Neural progenitor cell (in vitro differentiated cells): ENCODE measurements around the gene PLEKHJ1. TPM values are rescaled to one million over a fixed set of nuclear protein-coding genes. Genes with fewer than 3 reads are reported as not detected.
A peak's percentile ranks its signal among the peaks of the same experiment; 100 is the strongest.

Experiments used
- DNase-seq: peaks from one replicate; pipeline ENCODE4 v3.0.0-alpha.2; 2016; ENCODE audit warnings: low spot score
- H2AFZ ChIP-seq: fragments of 200-600 bp; sonication (generic); replicated peaks from 2 replicates; pipeline ENCODE4 v1.6.1; 2016; ENCODE audit warnings: antibody characterized with exemption
- H3F3A ChIP-seq: fragments of 200-600 bp; sonication (generic); 2 replicates; pipeline ENCODE4 v1.6.1; 2016; ENCODE audit warnings: antibody characterized with exemption, low read depth
- H3K27ac ChIP-seq: fragments of 200-600 bp; sonication (generic); 2 replicates; pipeline ENCODE4 v1.5.1; 2016; ENCODE audit warnings: mild to moderate bottlenecking
- H3K27me3 ChIP-seq: fragments of 200-600 bp; sonication (generic); 2 replicates; pipeline ENCODE4 v1.6.1; 2016; ENCODE audit warnings: mild to moderate bottlenecking, moderate library complexity
- H3K36me3 ChIP-seq: fragments of 200-600 bp; sonication (generic); 2 replicates; pipeline ENCODE4 v1.5.1; 2016
- H3K4me1 ChIP-seq: fragments of 200-600 bp; sonication (generic); 2 replicates; pipeline ENCODE4 v1.6.1; 2016; ENCODE audit warnings: mixed run types
- H3K4me2 ChIP-seq: fragments of 200-600 bp; sonication (generic); 2 replicates; pipeline ENCODE4 v1.6.1; 2016
- H3K4me3 ChIP-seq: fragments of 200-600 bp; sonication (generic); 2 replicates; pipeline ENCODE4 v1.5.1; 2016
- H3K79me2 ChIP-seq: fragments of 200-600 bp; sonication (generic); 2 replicates; pipeline ENCODE4 v1.6.1; 2016; ENCODE audit warnings: low read depth
- H3K9ac ChIP-seq: fragments of 200-600 bp; sonication (generic); 2 replicates; pipeline ENCODE4 v1.6.1; 2016
- H3K9me3 ChIP-seq: fragments of 200-600 bp; sonication (generic); 2 replicates; pipeline ENCODE4 v1.5.1; 2016; ENCODE audit warnings: low read depth
- H4K20me1 ChIP-seq: fragments of 200-600 bp; sonication (generic); 2 replicates; pipeline ENCODE4 v1.6.1; 2016; ENCODE audit warnings: low read depth
- H3K27ac Mint-ChIP-seq: 3 replicates; pipeline ENCODE4 v1.8.0; 2021; ENCODE audit warnings: mixed read lengths
- H3K27me3 Mint-ChIP-seq: 2 replicates; pipeline ENCODE4 v1.8.0; 2022; ENCODE audit warnings: low read depth, mild to moderate bottlenecking, inconsistent platforms, moderate library complexity, mixed read lengths; ENCODE audit not compliant: insufficient read depth
- H3K36me3 Mint-ChIP-seq: 3 replicates; pipeline ENCODE4 v1.8.0; 2021; ENCODE audit warnings: mixed read lengths
- H3K4me1 Mint-ChIP-seq: 3 replicates; pipeline ENCODE4 v1.8.0; 2021; ENCODE audit warnings: mixed read lengths
- H3K4me3 Mint-ChIP-seq: 3 replicates; pipeline ENCODE4 v1.8.0; 2021; ENCODE audit warnings: mild to moderate bottlenecking, moderate library complexity, mixed read lengths
- H3K9me3 Mint-ChIP-seq: 3 replicates; pipeline ENCODE4 v1.8.0; 2020; ENCODE audit warnings: mixed read lengths
- CTCF ChIP-seq: fragments of 200-600 bp; sonication (generic); IDR thresholded peaks from 2 replicates; pipeline ENCODE4 v1.5.1; 2017; ENCODE audit warnings: antibody characterized with exemption, mild to moderate bottlenecking
- EZH2 ChIP-seq: fragments of 200-600 bp; sonication (generic); IDR thresholded peaks from 2 replicates; pipeline ENCODE4 v1.6.1; 2017; ENCODE audit warnings: antibody characterized with exemption, mild to moderate bottlenecking, moderate library complexity
- EZH2phosphoT487 ChIP-seq: fragments of 200-600 bp; sonication (generic); IDR thresholded peaks from 2 replicates; pipeline ENCODE4 v1.6.1; 2017; ENCODE audit warnings: antibody characterized with exemption
- total RNA-seq: library from RNA; depleted of rRNA; stranded (reverse); fragments of >200 nt; gene quantifications from 2 replicates; pipeline ENCODE4 v1.2.3, GENCODE V29; 2015; ENCODE audit warnings: low replicate concordance

PLEKHJ1 gene
- total RNA-seq, 1 donor from 2014 or later = 77.6 TPM

- Histone ChIP-seq H3K27me3 (no peaks in the 10 kb centered on the region), H3K36me3 (no peaks in the 10 kb centered on the region), H4K20me1 (peaks cover 48% of the 10 kb centered on the region), H3K27ac (peak overlapping the region; percentile 80), H3K4me3 (no peak overlapping the region), H3K79me2 (peaks cover 13% of the 10 kb centered on the region), H3K4me2 (no peak overlapping the region), H3K9me3 (no peaks in the 10 kb centered on the region), H3K4me1 (peaks cover 6% of the 10 kb centered on the region), H2AFZ (no peak overlapping the region), H3F3A (peaks cover 6% of the 10 kb centered on the region), H3K9ac (peak overlapping the region; percentile 32)
- peaks cover 5% of the 10 kb centered on the region for H3K4me1 Mint-ChIP-seq
- peak; percentile 73 for DNase-seq
- H3K27me3 Mint-ChIP-seq = peaks cover 10% of the 10 kb centered on the region
- TF ChIP-seq EZH2phosphoT487 (no peak), CTCF (peak; percentile 72)
- no peaks in the 10 kb centered on the region for H3K9me3 Mint-ChIP-seq
- H3K27ac Mint-ChIP-seq = peak overlapping the region; percentile 84
- peaks cover 10% of the 10 kb centered on the region for H3K36me3 Mint-ChIP-seq
- peak overlapping the region; percentile 36 for H3K4me3 Mint-ChIP-seq
Measured at GRCh38 chr19:2199215-2199614, 36.9 kb downstream of the PLEKHJ1 start.

- no peaks in the 10 kb centered on the region for H3K9me3 ChIP-seq
- no peak for TF ChIP-seq EZH2
- TF ChIP-seq EZH2phosphoT487 = no peak
- TF ChIP-seq CTCF = no peak
- peaks cover 7% of the 10 kb centered on the region for H3K27me3 Mint-ChIP-seq
- peaks cover 48% of the 10 kb centered on the region for H4K20me1 ChIP-seq
- H3K4me1 ChIP-seq = peaks cover 6% of the 10 kb centered on the region
- no peaks in the 10 kb centered on the region for H3K27me3 ChIP-seq
- peaks cover 6% of the 10 kb centered on the region for H3F3A ChIP-seq
- H3K4me3 ChIP-seq = no peak overlapping the region
- peaks cover 5% of the 10 kb centered on the region for H3K4me1 Mint-ChIP-seq
- peaks cover 13% of the 10 kb centered on the region for H3K79me2 ChIP-seq
- H3K4me3 Mint-ChIP-seq = no peak overlapping the region
- no peak overlapping the region for H2AFZ ChIP-seq
- peak overlapping the region; percentile 32 for H3K9ac ChIP-seq
- H3K4me2 ChIP-seq = no peak overlapping the region
- H3K36me3 ChIP-seq = no peaks in the 10 kb centered on the region
- H3K36me3 Mint-ChIP-seq = peaks cover 11% of the 10 kb centered on the region
- no peak for DNase-seq
- H3K27ac ChIP-seq = peak overlapping the region; percentile 80
- no peaks in the 10 kb centered on the region for H3K9me3 Mint-ChIP-seq
- H3K27ac Mint-ChIP-seq = no peak overlapping the region
Measured at GRCh38 chr19:2198317-2198716, 37.8 kb downstream of the PLEKHJ1 start.

DNA sequence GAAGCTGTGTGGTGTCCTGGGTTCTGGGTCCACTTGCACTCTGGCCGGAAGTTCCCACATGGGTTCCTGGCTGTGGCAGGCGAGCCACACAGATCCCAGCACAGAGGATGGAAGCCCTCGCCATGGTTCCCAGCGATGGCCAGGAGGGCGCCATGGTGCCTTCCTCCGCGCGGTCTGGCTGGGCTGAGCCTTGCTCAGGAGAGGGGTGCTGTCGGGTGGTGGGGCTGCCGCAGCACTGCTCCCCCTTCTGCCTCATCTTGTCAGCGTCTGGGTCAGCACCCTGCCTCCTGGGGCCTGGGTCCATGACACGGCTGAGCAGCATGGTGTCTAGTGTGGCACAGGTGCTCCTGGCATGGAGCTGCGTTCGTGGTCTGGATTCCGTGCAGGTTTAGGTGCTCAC lies 38.9 kb downstream of the PLEKHJ1 start:
- no peak overlapping the region for H3K4me2 ChIP-seq
- Mint-ChIP-seq H3K27ac (no peak overlapping the region), H3K27me3 (peaks cover 7% of the 10 kb centered on the region), H3K4me3 (no peak overlapping the region), H3K36me3 (peaks cover 16% of the 10 kb centered on the region), H3K9me3 (no peaks in the 10 kb centered on the region), H3K4me1 (peaks cover 5% of the 10 kb centered on the region)
- peaks cover 46% of the 10 kb centered on the region for H4K20me1 ChIP-seq
- peaks cover 6% of the 10 kb centered on the region for H3K4me1 ChIP-seq
- H3K27me3 ChIP-seq = no peaks in the 10 kb centered on the region
- no peak for DNase-seq
- TF ChIP-seq EZH2 (no peak), CTCF (no peak), EZH2phosphoT487 (no peak)
- no peaks in the 10 kb centered on the region for H3K9me3 ChIP-seq
- peak overlapping the region; percentile 63 for H3K27ac ChIP-seq
- peaks cover 6% of the 10 kb centered on the region for H3F3A ChIP-seq
- H3K79me2 ChIP-seq = peaks cover 13% of the 10 kb centered on the region
- H3K9ac ChIP-seq = no peak overlapping the region
- no peak overlapping the region for H3K4me3 ChIP-seq
- no peaks in the 10 kb centered on the region for H3K36me3 ChIP-seq
- H2AFZ ChIP-seq = no peak overlapping the region
